Measurements from ENCODE around the gene GPR162. TPM values are rescaled to one million over a fixed set of nuclear protein-coding genes. Genes with fewer than 3 reads are reported as not detected.

GPR162 gene, protein sequence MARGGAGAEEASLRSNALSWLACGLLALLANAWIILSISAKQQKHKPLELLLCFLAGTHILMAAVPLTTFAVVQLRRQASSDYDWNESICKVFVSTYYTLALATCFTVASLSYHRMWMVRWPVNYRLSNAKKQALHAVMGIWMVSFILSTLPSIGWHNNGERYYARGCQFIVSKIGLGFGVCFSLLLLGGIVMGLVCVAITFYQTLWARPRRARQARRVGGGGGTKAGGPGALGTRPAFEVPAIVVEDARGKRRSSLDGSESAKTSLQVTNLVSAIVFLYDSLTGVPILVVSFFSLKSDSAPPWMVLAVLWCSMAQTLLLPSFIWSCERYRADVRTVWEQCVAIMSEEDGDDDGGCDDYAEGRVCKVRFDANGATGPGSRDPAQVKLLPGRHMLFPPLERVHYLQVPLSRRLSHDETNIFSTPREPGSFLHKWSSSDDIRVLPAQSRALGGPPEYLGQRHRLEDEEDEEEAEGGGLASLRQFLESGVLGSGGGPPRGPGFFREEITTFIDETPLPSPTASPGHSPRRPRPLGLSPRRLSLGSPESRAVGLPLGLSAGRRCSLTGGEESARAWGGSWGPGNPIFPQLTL
- 6.4 TPM for total RNA-seq
- 18.4 TPM for polyA plus RNA-seq

DNA sequence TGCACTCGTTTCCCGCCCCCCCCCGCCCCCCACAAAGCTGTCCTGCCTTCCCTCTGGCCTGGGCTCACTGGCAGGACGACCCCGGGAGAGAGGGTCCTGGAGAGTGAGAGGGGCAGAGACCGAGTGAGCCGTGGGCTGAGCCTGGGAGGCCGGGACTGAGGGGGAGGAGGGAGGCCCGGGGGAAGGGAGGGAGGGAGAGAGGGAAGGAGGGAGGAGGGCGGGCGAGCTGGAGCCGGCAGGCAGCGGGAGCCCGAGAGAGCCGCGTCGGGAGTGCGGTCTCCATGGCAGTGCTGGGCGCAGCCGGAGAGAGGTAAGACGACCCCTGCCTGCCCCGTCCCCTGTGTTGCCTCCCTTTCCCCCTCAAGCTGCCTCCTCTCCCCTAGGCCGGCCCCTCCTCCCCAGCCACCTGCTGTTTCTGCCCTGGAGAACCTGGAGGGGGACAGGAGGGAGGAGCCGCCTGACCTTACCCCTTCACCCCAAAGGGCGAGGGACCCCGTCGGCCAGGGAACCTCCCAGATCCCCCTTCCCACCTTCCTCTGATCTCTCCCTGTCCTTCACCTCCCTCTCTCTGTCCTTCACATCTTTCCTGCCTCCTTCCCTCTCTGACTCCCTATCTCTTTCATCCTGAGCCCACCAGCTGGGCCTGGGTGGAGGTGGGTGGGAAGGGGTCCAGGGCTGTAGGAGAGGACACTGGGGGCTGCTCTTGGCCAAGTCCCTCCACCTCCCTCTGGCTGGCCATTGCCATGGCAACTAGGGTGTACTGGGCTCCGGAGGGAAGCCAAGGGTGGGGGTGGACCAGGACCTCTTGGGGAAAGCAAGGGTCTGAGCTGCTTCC lies at the start of gene GPR162:
GPR162 (plus strand) TSS at position 231 of the 835 bp plus-strand sequence. CDS start 2,078 bp downstream, outside the sequence.
- Histone ChIP-seq H3K4me3 (ENCODE audit: low read depth, low read length) (peak within 1 kb of the TSS; percentile 43), H3K36me3 (ENCODE audit: insufficient read depth) (no peaks in the 10 kb centered on the region), H3K27ac (ENCODE audit: low read depth) (no peak within 1 kb of the TSS), H3K4me1 (ENCODE audit: insufficient read depth) (no peaks in the 10 kb centered on the region)
- peak; percentile 47 for DNase-seq (ENCODE audit: extremely low spot score)
- under 1% methylated on average over 28 of the region's 28 CpGs for WGBS

DNA sequence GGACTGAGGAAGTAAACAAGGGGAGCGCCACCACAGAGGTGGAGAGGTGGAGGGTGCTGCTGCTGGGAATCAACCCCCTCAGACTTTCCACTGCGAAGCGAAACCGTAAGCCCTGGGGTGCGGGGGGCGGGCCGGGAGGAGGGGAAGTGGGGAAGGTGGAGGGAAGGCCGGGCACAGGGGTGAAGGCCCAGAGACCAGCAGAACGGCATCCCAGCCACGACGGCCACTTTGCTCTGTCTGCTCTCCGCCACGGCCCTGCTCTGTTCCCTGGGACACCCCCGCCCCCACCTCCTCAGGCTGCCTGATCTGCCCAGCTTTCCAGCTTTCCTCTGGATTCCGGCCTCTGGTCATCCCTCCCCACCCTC lies 49.3 kb upstream of the GPR162 start, which contains the start of gene LAG3:
LAG3 (plus strand) TSS at position 190 of the 365 bp plus-strand sequence. CDS start 333 bp downstream, outside the sequence.
- DNase-seq (ENCODE audit: extremely low spot score), result no peak
- Histone ChIP-seq H3K36me3 (ENCODE audit: insufficient read depth) (no peaks in the 10 kb centered on the region), H3K27ac (ENCODE audit: low read depth) (no peak within 1 kb of the TSS), H3K4me1 (ENCODE audit: insufficient read depth) (no peaks in the 10 kb centered on the region), H3K4me3 (ENCODE audit: low read depth, low read length) (peak within 1 kb of the TSS; percentile 3)
- WGBS, result 60% methylated on average over 15 of the region's 15 CpGs

DNA sequence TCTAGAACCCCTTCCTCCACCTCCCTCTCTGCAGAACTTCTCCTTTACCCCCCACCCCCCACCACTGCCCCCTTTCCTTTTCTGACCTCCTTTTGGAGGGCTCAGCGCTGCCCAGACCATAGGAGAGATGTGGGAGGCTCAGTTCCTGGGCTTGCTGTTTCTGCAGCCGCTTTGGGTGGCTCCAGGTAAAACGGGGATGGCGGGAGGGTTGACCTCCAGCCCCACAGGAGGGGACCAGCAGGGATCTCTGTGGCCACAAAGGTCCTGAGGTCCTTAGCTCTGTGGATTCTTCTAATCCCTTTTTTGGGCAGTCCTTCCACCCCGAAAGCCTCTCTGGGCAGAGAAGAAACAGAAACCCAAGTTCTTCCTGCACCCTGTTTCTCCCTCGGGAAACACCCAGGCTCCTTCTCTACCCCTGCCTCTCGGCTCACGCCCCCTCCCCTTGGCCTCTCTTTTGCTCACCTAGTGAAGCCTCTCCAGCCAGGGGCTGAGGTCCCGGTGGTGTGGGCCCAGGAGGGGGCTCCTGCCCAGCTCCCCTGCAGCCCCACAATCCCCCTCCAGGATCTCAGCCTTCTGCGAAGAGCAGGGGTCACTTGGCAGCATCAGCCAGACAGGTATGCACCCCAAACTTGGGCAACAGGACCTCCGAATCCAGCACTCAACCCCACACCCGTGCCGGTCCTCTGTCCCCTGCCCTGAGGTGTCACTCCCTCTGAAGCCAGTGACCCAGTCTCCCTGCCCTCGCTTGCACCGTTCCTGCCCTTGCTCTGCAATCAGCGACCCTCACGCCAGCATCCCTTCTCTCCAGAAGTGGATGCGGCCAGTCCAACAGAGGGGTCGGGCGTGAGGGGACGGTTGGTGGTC lies 48.7 kb upstream of the GPR162 start:
- Histone ChIP-seq H3K4me1 (ENCODE audit: insufficient read depth) (no peaks in the 10 kb centered on the region), H3K36me3 (ENCODE audit: insufficient read depth) (no peaks in the 10 kb centered on the region), H3K27ac (ENCODE audit: low read depth) (no peak overlapping the region), H3K4me3 (ENCODE audit: low read depth, low read length) (peak overlapping the region; percentile 38)
- 71% methylated on average over 21 of the region's 21 CpGs for WGBS
- no peak for DNase-seq (ENCODE audit: extremely low spot score)

DNA sequence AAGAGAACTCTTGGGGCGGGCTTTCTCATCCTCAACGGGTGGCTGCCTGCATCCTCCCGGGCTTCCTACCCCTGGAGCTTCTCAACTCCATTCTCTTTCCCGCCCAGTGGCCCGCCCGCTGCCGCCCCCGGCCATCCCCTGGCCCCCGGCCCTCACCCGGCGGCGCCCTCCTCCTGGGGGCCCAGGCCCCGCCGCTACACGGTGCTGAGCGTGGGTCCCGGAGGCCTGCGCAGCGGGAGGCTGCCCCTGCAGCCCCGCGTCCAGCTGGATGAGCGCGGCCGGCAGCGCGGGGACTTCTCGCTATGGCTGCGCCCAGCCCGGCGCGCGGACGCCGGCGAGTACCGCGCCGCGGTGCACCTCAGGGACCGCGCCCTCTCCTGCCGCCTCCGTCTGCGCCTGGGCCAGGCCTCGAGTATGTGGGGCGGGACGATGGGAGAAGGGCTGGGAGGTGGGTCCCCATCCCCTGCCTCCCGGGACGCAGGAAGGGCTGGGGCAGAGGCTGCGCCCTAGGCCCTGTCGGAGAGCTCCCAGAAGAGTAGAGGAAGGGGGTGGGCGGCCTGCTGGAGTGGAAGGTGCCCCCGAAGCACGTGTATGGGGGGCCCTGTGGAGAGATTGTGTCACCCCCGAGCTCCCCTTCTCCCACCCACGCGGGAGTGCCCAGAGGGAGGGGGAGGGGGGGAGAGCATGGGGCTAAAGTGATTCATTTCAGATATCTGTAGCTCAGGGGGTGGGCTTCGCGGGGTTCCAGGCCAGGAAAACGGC lies 47.9 kb upstream of the GPR162 start:
- H3K4me3 ChIP-seq (ENCODE audit: low read depth, low read length), result peak overlapping the region; percentile 38

DNA sequence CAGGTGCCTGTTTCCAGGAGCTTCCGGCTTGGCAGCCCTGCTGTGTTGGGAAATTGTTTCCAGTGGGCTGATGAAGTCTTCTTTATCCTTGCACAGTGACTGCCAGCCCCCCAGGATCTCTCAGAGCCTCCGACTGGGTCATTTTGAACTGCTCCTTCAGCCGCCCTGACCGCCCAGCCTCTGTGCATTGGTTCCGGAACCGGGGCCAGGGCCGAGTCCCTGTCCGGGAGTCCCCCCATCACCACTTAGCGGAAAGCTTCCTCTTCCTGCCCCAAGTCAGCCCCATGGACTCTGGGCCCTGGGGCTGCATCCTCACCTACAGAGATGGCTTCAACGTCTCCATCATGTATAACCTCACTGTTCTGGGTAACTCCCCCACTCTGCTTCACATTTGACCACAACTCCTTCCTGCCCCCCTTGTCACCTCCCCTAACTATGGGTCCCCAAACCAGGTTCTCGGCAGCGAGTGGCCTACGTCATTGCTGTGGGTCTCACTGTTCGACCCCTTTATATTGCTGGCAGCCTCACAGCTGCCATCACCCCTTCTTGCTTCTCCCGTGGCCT lies 47.0 kb upstream of the GPR162 start:
- no peak overlapping the region for H3K27ac ChIP-seq (ENCODE audit: low read depth)
- no peaks in the 10 kb centered on the region for H3K36me3 ChIP-seq (ENCODE audit: insufficient read depth)
- DNase-seq (ENCODE audit: extremely low spot score), result no peak
- no peaks in the 10 kb centered on the region for H3K4me1 ChIP-seq (ENCODE audit: insufficient read depth)
- 85% methylated on average over 15 of the region's 15 CpGs for WGBS
- H3K4me3 ChIP-seq (ENCODE audit: low read depth, low read length), result no peak overlapping the region

More for the DNA sequence above, 47.9 kb upstream of the GPR162 start:
- no peaks in the 10 kb centered on the region for H3K36me3 ChIP-seq (ENCODE audit: insufficient read depth)
- no peak overlapping the region for H3K27ac ChIP-seq (ENCODE audit: low read depth)
- no peaks in the 10 kb centered on the region for H3K4me1 ChIP-seq (ENCODE audit: insufficient read depth)
- WGBS, result 21% methylated on average over 60 of the region's 60 CpGs
- no peak for DNase-seq (ENCODE audit: extremely low spot score)

DNA sequence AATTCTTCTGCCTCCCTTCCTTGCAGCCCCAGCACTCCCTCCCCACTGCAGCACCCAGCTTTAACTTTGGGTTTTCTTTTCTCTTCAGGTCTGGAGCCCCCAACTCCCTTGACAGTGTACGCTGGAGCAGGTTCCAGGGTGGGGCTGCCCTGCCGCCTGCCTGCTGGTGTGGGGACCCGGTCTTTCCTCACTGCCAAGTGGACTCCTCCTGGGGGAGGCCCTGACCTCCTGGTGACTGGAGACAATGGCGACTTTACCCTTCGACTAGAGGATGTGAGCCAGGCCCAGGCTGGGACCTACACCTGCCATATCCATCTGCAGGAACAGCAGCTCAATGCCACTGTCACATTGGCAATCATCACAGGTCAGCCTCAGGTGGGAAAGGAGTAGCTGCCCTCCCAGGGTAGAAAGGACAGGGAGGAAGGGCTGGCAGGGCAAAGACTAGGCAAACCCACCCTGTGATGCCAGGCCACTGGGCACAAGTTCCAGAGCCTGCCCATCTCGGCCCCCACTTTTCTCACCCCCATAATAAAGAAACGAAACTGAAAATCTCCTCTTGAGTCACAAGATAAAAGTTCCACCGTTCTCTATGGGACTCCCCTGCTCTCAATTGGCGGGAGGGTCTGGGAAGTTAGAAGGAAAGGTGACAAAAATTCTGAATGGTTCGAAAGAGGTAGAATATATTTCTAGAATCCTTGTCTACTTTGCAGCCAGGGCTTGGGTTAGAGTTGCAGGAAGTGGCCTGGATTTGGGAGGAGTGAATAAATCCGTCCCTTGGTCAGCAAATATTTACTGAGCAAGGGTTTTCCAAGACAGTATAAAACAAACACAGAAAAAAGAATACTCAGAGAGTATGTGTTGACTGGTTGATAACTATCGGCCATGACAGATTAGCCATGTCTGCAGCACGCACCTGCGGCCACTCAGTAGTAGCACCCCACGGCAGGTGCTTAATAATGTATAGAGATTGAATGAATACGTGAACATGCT lies 46.1 kb upstream of the GPR162 start:
- Histone ChIP-seq H3K27ac (ENCODE audit: low read depth) (no peak overlapping the region), H3K4me3 (ENCODE audit: low read depth, low read length) (no peak overlapping the region), H3K4me1 (ENCODE audit: insufficient read depth) (no peaks in the 10 kb centered on the region), H3K36me3 (ENCODE audit: insufficient read depth) (no peaks in the 10 kb centered on the region)
- DNase-seq (ENCODE audit: extremely low spot score), result no peak
- 87% methylated on average over 16 of the region's 16 CpGs for WGBS

DNA sequence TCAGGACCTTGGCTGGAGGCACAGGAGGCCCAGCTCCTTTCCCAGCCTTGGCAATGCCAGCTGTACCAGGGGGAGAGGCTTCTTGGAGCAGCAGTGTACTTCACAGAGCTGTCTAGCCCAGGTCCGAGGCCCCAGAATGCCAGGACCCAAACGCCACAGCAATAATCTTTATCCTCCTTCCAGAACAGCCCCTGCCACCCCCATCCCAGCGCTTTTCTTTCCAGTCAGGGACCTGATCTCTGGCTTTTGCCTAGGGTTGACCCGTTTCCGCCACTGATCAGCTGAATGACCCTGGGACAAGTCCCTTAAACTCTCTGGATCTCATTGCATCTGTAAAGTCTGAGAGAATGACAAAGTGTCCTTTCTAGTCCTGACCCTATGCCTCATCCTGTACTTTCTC lies 44.2 kb upstream of the GPR162 start:
- Histone ChIP-seq H3K4me1 (ENCODE audit: insufficient read depth) (no peaks in the 10 kb centered on the region), H3K36me3 (ENCODE audit: insufficient read depth) (no peaks in the 10 kb centered on the region), H3K4me3 (ENCODE audit: low read depth, low read length) (no peak overlapping the region), H3K27ac (ENCODE audit: low read depth) (no peak overlapping the region)
- 94% methylated on average over 5 of the region's 5 CpGs for WGBS
- no peak for DNase-seq (ENCODE audit: extremely low spot score)

DNA sequence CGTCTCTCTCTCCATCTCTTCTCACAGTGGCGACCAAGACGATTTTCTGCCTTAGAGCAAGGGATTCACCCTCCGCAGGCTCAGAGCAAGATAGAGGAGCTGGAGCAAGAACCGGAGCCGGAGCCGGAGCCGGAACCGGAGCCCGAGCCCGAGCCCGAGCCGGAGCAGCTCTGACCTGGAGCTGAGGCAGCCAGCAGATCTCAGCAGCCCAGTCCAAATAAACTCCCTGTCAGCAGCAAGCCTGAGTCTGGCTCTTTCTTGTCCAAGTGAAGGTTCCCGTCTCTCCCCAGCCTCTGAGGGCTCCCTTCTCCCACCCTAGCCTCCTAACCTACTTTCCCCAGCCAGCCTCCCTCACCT lies 43.4 kb upstream of the GPR162 start:
- Histone ChIP-seq H3K4me3 (ENCODE audit: low read depth, low read length) (no peak overlapping the region), H3K27ac (ENCODE audit: low read depth) (peak overlapping the region; percentile 28), H3K36me3 (ENCODE audit: insufficient read depth) (no peaks in the 10 kb centered on the region), H3K4me1 (ENCODE audit: insufficient read depth) (no peaks in the 10 kb centered on the region)
- 17% methylated on average over 14 of the region's 14 CpGs for WGBS
- DNase-seq (ENCODE audit: extremely low spot score), result no peak

DNA sequence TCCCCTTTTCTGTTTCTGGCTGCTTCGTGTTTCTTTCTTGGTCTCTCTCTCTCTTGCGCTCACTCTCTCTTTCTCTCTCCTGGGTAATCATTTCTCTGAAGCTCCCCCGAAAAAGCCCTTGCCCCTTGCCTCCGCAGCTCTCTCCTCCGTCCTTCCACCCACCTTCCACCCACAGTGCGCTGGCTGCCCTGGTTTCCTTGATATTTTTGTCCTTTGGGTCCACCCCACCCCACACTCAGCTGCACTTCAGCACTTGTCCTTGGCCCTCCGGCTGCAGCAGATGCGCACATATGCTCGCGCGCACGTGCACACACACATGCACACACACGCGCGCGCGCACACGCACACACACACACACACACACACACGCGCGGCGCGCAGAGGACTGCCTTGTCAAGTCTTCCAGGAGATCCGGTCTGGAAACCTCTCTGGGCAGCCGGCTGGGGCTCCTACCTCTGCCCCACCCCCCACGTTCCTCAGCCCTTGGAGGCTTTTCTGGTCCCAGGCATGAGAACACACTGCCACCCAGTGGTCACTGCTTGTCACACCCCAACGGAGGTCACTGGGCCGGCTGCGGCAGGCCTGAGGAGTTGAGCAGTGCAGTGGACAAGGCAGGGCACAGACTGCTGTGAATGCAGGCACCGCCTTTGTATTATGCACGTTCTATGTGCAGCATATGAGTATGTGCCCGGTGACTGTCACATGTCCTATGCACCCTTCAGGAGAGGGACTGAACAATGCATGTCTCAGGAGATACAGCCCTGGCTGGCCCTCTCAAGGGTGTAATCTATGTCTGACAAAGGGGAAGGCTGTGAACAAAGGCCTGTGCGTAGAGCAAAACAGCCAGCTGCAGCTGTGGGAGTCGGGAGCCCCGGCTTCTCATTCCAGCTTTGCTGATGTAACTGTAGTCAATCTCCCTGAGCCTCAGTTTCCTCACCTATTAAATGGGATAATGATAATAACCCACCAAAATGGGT lies 42.8 kb upstream of the GPR162 start:
- WGBS, result 3% methylated on average over 35 of the region's 35 CpGs
- Histone ChIP-seq H3K4me3 (ENCODE audit: low read depth, low read length) (peak overlapping the region; percentile 6), H3K4me1 (ENCODE audit: insufficient read depth) (no peaks in the 10 kb centered on the region), H3K27ac (ENCODE audit: low read depth) (peak overlapping the region; percentile 28), H3K36me3 (ENCODE audit: insufficient read depth) (no peaks in the 10 kb centered on the region)
- DNase-seq (ENCODE audit: extremely low spot score), result peak; percentile 92

DNA sequence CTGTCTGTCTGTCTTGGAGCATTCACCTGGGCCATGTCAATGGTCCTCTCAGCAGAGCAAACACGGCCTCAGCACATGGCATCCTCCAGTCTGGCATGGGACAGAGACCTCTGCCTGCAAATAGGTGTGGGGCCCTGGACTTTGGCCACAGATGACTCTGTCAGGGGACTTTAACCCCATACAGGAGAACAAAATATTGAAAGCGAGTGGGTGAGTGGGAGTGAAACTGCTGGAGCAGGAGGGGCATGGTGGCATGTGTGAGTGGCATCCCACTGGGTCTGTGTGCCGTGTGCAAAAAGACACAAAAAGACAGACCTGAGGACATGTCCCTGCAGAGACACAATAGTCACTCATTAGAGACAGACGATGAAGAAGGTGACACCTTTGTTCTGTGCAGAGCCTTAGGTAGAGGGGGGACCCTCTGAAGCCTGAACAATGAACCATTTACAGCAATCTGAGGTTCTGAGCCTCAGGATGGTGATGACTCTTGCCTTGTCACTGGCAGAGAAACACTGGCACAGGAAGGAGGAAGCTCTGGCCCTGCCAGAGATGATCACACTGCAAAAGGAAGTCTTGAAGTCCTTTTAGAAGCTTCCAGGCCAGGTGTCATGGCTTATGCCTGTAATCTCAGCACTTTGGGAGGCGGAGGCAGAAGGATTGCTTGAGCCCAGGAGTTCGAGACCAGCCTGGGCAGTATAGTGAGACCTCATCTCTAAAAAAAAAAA lies 41.8 kb upstream of the GPR162 start:
- no peaks in the 10 kb centered on the region for H3K4me1 ChIP-seq (ENCODE audit: insufficient read depth)
- H3K27ac ChIP-seq (ENCODE audit: low read depth), result no peak overlapping the region
- WGBS, result 88% methylated on average over 6 of the region's 6 CpGs
- no peak overlapping the region for H3K4me3 ChIP-seq (ENCODE audit: low read depth, low read length)
- DNase-seq (ENCODE audit: extremely low spot score), result no peak
- H3K36me3 ChIP-seq (ENCODE audit: insufficient read depth), result no peaks in the 10 kb centered on the region
